ENCODE results near the gene CROCC2. TPM values are rescaled to one million over a fixed set of nuclear protein-coding genes. Genes with fewer than 3 reads are reported as not detected.

CROCC2 gene
- total RNA-seq, 4 donors from 2014 or later, result 0.06 to 0.12 TPM; not detected in 2

DNA sequence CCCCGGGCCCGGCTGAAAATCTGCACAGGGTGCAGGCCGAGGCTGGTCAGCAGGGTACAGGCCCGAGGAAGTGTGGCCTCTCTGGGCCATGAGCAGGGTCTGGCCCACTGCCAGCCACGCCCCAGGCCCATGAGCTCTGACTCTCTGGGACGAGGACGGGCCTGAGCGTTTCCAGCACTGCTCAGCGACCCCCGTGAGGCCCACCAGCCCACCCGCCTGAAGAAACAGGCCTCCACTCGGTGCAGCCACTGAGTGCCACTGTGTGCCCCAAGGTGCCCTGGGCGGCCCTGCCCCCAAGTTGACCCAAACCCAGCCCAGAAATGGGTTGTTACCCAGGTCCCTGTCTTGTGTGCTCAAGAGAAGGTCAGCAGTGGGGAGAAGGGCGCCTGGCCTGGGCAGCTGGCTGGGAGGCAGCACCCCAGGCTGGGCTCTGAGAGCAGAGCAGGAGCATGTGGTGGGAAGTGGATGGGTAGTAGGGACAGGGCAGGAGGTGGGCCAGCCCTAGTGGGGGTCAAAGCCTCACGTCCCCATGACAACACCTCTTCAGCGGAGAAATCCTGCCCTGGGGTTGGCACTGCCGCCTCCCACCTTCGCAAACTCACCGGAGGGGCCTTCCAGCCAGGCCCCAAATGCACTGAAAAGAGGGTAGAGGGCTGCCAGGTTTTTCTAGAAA, 90.2 kb downstream of the CROCC2 start:
- ATAC-seq (ENCODE audit: low FRiP score), result no peak
- TF ChIP-seq, protein P1, sequence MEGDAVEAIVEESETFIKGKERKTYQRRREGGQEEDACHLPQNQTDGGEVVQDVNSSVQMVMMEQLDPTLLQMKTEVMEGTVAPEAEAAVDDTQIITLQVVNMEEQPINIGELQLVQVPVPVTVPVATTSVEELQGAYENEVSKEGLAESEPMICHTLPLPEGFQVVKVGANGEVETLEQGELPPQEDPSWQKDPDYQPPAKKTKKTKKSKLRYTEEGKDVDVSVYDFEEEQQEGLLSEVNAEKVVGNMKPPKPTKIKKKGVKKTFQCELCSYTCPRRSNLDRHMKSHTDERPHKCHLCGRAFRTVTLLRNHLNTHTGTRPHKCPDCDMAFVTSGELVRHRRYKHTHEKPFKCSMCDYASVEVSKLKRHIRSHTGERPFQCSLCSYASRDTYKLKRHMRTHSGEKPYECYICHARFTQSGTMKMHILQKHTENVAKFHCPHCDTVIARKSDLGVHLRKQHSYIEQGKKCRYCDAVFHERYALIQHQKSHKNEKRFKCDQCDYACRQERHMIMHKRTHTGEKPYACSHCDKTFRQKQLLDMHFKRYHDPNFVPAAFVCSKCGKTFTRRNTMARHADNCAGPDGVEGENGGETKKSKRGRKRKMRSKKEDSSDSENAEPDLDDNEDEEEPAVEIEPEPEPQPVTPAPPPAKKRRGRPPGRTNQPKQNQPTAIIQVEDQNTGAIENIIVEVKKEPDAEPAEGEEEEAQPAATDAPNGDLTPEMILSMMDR (IDR thresholded peaks at IDR 0.05), result no peak
- no peak for DNase-seq (ENCODE audit: low spot score)

DNA sequence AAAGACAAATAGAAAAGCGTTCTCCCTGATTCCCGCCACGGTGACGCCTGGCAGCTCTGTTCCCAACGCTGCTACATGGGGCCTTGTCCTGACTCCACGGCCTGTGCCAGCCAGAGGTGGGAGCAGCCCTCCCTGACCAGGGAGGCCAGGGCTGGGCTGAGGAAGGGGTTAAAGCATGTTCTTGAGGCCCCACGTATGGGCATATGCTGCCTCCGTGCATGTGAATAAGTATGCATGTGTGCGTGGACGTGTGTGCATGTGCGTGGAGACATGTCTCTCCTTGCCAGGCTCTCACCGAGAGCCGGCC, 90.7 kb downstream of the CROCC2 start:
- TF ChIP-seq, protein P1 (IDR thresholded peaks at IDR 0.05), result no peak
- no peak for ATAC-seq (ENCODE audit: low FRiP score)
- no peak for DNase-seq (ENCODE audit: low spot score)

DNA sequence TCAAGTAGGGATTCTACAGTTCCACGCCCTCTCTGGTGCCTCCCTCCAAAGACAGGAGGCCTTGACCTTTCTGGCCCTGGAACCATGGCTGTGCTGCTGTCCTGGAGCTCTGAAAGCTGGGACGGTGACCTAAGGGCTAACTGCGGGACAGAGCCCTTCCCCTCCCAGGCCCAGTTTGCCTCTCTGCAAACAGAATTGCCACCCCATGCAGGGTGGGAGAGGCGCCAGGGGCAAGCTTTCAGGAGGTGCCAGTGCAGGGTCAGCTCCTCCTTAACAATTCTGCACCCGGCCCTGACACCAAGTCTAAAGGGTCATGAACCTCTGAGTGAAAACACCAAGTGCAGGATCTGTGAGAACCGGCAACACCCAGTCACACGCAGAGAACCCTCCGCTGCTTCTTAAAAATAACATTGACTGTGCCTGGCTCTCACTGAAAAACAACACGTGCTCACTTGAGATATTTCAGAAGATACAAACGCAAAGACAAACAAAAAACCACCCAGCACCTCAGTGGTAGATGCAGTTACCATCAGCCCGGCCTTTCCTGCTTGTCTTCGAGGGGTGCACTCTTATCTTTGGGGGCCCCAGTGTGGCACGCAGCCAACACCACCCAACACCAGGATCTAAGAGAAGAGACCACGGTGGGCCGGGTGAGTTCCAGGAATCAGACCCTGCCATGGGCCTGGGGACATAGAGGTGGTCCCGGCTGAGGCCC, 91.2 kb downstream of the CROCC2 start:
- no peak for DNase-seq (ENCODE audit: low spot score)
- TF ChIP-seq, protein P1 (IDR thresholded peaks at IDR 0.05), result no peak
- ATAC-seq (ENCODE audit: low FRiP score), result no peak

DNA sequence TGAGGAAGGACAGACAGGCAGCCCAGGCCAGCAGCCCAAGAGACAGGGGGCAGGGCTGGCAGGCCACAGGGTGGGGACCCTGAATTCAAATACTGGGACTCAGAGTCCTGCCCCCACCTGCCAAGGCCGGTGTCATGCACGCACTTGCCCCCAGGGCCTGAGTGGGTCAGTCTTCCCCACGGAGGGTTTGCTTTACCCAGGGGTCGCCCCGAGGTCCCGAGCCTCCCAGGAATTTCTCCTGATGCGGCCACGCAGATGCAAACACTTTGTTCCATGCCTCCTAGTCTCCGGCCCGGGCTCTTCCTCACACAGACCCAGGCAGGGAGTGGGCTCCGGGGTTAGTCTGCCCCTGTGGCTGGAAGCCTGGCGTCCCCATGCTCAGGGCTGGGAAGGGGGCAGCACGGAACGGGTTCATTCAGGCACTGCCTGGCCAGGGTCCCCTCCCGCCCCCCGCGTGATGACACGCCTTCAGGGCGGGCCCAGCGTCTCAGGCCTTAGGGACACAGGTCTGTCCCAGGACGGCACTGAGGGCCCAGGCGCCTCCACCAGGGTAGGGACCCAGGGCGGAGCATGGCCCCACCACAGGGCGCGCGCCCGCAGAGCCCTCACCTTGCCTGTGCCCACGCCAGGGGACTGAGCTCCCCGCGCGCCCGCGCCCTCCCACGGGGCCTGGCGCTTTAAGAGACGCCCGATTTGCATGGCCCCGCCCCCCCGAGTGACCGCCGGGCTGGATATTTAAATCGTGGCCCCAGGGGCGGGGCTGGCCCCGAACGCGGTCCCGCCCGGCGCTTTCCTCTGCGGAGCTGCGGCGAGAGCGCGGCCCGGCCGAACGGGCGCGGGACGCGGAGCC, 91.9 kb downstream of the CROCC2 start, which contains the start of gene SNED1:
TSS of gene SNED1 (plus strand) at position 763 of the 850 bp plus-strand sequence. CDS start 220 bp downstream, outside the sequence.
- DNase-seq (ENCODE audit: low spot score), result peak; percentile 76
- TF ChIP-seq, protein P1 (IDR thresholded peaks at IDR 0.05), result no peak
- peak; percentile 81 for ATAC-seq (ENCODE audit: low FRiP score)

DNA sequence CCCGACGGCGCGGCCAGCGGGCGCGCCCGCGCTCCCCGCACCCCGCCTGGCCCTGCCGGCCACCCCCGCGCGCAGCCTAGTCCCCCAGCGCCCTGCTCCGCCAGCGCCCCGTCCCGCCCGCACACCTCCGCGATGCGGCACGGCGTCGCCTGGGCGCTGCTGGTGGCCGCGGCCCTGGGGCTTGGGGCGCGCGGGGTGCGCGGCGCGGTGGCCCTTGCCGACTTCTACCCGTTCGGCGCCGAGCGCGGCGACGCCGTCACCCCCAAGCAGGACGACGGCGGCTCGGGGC, 92.5 kb downstream of the CROCC2 start:
- ATAC-seq (ENCODE audit: low FRiP score) (no peak), DNase-seq (ENCODE audit: low spot score) (no peak)
- TF ChIP-seq, protein P1 (IDR thresholded peaks at IDR 0.05), result no peak

DNA sequence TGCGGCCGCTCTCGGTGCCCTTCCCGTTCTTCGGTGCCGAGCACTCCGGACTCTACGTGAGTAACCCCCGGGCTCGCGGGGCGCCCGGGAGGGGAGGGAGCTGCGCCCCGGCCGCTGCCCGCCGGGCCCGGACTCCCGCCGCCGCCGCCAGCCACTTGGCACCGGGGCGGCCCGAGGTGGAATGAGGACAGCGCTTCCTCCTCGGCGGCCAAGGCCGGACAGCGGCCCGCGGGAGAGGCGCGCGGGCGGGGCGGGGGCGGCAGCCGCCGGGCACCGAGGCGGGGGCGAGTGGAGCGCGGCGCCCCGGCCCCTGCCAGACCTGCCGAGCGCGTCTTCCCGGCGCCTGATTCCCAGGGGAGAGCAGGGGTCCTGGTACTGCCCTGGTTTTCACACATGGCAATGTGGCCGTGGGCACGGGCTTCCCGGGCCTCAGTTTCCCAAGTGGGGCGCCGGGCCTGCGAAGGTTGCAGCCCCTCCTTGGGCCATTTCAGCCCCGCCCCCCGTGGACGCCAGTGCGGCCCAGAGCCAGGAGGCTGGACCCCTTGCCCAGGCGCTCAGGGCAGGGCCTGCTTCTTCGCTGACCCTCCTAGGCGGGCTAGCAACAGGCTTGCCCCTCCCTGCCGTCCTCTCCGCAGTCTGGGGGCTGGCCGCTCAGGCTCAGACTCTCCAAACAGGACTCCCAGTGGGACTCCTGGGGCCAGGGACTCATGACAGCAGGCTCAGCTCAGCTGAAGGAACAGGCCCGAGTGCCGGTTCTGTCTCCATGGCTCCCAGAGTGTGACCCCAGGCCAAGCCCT, 93.1 kb downstream of the CROCC2 start:
- DNase-seq (ENCODE audit: low spot score) (no peak), ATAC-seq (ENCODE audit: low FRiP score) (peak; percentile 37)
- TF ChIP-seq, protein P1 (IDR thresholded peaks at IDR 0.05), result no peak

Measured in omental fat pad (tissue), 4 donors.